Gastrocnemius medialis (tissue), 4 donors: ENCODE data around the gene IL31.

Experiments used
- POLR2A ChIP-seq, 2 donors: fragments of 450-650 bp; IDR thresholded peaks; one replicate each; pipeline ENCODE4 v1.6.1; 2017; ENCODE audit warnings: antibody characterized with exemption in 2 of 2, mild to moderate bottlenecking in 2 of 2, moderate library complexity in 2 of 2
- TF ChIP-seq, protein P1 (sequence below), 5 experiments: fragments of 450-650 bp in 3 of 5; fragments of 200-600 bp in 2 of 5; sonication (generic) in 2 of 5; IDR thresholded peaks in 4 of 5; conservative IDR thresholded peaks in 1 of 5; 1 replicate in 4 of 5; 2 replicates in 1 of 5; pipeline ENCODE4 v1.5.1; 2016 to 2019; ENCODE audit warnings: antibody characterized with exemption in 5 of 5, mild to moderate bottlenecking in 3 of 5, moderate library complexity in 3 of 5

DNA sequence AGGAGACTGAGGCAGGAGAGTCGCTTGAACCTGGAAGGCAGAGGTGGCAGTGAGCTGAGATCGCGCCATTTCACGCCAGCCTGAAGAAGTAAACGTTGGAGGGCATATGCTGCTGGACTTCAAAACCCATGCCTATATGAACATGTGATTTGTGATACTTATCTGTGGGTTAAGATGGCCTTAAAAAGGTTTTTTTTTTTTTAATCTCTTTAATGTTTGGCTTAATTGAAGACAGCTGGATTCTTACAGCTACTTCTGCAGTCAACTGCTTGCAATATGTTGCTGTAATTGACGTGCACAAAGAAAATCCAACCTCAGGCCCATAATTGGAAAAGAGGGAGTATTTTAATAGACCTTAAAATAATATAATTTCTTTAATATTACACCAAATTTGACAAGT lies 28.0 kb upstream of the IL31 start:
- TF ChIP-seq, protein P1, sequence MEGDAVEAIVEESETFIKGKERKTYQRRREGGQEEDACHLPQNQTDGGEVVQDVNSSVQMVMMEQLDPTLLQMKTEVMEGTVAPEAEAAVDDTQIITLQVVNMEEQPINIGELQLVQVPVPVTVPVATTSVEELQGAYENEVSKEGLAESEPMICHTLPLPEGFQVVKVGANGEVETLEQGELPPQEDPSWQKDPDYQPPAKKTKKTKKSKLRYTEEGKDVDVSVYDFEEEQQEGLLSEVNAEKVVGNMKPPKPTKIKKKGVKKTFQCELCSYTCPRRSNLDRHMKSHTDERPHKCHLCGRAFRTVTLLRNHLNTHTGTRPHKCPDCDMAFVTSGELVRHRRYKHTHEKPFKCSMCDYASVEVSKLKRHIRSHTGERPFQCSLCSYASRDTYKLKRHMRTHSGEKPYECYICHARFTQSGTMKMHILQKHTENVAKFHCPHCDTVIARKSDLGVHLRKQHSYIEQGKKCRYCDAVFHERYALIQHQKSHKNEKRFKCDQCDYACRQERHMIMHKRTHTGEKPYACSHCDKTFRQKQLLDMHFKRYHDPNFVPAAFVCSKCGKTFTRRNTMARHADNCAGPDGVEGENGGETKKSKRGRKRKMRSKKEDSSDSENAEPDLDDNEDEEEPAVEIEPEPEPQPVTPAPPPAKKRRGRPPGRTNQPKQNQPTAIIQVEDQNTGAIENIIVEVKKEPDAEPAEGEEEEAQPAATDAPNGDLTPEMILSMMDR (IDR thresholded peaks at IDR 0.05 in 4 of 5, conservative IDR thresholded peaks at IDR 0.05 in 1 of 5), result no peak
- TF ChIP-seq POLR2A (IDR thresholded peaks at IDR 0.05), result no peak
